ENCODE data around the gene GMCL1. TPM values are rescaled to one million over a fixed set of nuclear protein-coding genes. Genes with fewer than 3 reads are reported as not detected.

The GMCL1 gene
- total and polyA plus RNA-seq, 2 experiments from 2014 or later = 13.2 to 46.5 TPM

DNA sequence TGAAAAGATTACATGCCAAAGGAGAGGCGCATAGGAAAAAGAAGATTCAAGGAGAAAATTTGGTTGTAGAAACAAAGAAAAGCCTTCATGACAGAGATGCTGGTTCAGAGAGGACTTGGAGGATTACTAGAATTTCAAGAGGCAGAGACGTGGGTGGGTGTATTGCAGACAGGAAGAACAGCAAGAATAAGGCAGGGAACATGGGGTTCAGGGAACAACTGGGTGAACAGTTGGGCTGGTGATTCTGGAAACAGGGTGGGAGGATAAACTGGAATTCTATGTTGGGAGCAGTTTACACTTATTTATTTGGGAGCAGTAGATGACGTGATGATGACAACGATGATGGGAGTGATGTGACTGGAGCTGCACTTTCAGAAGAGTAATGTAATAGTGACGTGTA, 18.4 kb upstream of the GMCL1 start:
- no peaks in the 10 kb centered on the region for H3K36me3 ChIP-seq
- no peak overlapping the region for H3K27ac ChIP-seq
- no peaks in the 10 kb centered on the region for H3K4me1 ChIP-seq (ENCODE audit: low read depth)
- no peak for DNase-seq (ENCODE audit: low read depth in 1 of 2, low spot score in 1 of 2)
- H3K9me3 ChIP-seq (ENCODE audit: low read depth) = no peaks in the 10 kb centered on the region
- no peak overlapping the region for H3K4me3 ChIP-seq
- TF ChIP-seq, protein P1, sequence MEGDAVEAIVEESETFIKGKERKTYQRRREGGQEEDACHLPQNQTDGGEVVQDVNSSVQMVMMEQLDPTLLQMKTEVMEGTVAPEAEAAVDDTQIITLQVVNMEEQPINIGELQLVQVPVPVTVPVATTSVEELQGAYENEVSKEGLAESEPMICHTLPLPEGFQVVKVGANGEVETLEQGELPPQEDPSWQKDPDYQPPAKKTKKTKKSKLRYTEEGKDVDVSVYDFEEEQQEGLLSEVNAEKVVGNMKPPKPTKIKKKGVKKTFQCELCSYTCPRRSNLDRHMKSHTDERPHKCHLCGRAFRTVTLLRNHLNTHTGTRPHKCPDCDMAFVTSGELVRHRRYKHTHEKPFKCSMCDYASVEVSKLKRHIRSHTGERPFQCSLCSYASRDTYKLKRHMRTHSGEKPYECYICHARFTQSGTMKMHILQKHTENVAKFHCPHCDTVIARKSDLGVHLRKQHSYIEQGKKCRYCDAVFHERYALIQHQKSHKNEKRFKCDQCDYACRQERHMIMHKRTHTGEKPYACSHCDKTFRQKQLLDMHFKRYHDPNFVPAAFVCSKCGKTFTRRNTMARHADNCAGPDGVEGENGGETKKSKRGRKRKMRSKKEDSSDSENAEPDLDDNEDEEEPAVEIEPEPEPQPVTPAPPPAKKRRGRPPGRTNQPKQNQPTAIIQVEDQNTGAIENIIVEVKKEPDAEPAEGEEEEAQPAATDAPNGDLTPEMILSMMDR (IDR thresholded peaks at IDR 0.05; ENCODE audit: low read depth, low read length) = no peak
- H3K27me3 ChIP-seq = no peaks in the 10 kb centered on the region

DNA sequence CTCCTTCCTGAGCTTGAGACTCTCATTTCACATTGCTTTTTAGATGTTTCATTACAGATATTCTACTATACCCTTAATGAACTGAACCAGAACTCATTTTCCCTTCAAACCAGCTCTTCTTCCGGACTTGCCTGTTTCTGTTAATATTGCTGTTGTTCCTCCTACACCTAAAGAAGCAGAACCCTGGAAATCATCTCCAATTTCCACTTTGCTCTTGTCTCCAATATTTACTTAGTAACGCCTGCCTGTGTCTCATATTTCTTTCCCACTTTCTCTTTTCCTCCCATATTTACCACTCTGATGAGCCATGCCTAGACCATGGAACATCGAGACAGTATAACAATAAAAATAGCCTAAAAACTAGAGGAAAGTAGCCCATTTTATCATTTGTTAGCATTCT, 17.9 kb upstream of the GMCL1 start:
- H3K4me1 ChIP-seq (ENCODE audit: low read depth) = no peaks in the 10 kb centered on the region
- H3K27me3 ChIP-seq = no peaks in the 10 kb centered on the region
- no peaks in the 10 kb centered on the region for H3K9me3 ChIP-seq (ENCODE audit: low read depth)
- no peak for DNase-seq (ENCODE audit: low read depth in 1 of 2, low spot score in 1 of 2)
- H3K36me3 ChIP-seq = no peaks in the 10 kb centered on the region
- no peak overlapping the region for H3K4me3 ChIP-seq
- TF ChIP-seq, protein P1 (IDR thresholded peaks at IDR 0.05; ENCODE audit: low read depth, low read length) = no peak
- H3K27ac ChIP-seq = no peak overlapping the region

DNA sequence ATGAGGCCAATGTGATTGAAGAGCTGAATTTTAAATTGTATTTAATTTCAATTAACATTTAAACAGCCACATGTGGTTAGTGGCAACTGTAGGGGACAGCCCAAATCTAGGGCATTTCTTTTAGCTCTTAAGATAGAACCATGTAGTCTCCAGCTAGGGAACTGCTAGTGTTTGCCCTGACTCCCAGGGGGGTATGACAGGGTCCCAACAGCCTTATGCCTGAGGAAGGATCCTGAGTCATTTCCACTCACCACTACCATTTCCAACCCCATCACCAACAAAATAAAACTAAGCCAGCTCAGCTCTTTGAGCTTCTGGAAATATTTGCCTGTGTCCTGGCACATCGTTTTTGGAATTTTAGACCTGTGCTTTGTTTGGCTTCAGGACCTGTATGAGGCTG, 13.7 kb upstream of the GMCL1 start:
- no peak overlapping the region for H3K4me3 ChIP-seq
- H3K36me3 ChIP-seq = no peaks in the 10 kb centered on the region
- TF ChIP-seq, protein P1 (IDR thresholded peaks at IDR 0.05; ENCODE audit: low read depth, low read length) = no peak
- H3K27ac ChIP-seq = no peak overlapping the region
- no peaks in the 10 kb centered on the region for H3K9me3 ChIP-seq (ENCODE audit: low read depth)
- DNase-seq (ENCODE audit: low read depth in 1 of 2, low spot score in 1 of 2) = no peak
- no peaks in the 10 kb centered on the region for H3K27me3 ChIP-seq
- H3K4me1 ChIP-seq (ENCODE audit: low read depth) = peaks cover 14% of the 10 kb centered on the region

DNA sequence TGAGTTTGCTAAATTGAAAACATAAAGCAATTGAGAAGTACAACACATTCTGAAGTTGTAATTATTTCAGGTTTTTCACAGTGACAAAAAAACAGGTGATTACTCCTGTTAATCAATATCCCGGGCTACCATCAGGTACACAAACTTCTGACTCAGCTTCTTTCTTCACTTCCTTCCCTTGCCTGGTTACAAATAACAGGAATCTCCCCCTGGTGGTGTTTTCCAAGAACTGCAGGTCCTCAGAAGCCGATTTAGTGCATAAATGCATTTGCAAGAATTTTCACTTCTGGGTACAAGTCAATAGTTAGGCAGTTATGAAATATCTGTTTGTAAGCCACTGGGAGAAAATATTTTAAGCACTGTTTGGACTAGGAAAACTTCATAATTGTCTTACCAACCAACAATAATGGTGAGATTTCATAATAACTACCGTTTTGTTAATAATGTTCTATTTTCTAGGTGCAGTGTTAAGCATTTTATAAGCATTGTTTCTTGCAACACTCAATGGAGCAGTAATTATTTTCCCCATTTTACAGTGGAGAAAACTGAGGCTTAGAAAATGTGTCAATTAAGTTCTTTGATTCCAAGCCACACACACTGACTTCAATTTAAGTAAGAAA, 12.4 kb upstream of the GMCL1 start:
- no peaks in the 10 kb centered on the region for H3K27me3 ChIP-seq
- peak; percentile 85 to 91 for DNase-seq (ENCODE audit: low read depth in 1 of 2, low spot score in 1 of 2)
- no peak overlapping the region for H3K4me3 ChIP-seq
- H3K27ac ChIP-seq = no peak overlapping the region
- TF ChIP-seq, protein P1 (IDR thresholded peaks at IDR 0.05; ENCODE audit: low read depth, low read length) = peak; percentile 88
- no peaks in the 10 kb centered on the region for H3K36me3 ChIP-seq
- H3K9me3 ChIP-seq (ENCODE audit: low read depth) = no peaks in the 10 kb centered on the region
- peaks cover 14% of the 10 kb centered on the region for H3K4me1 ChIP-seq (ENCODE audit: low read depth)

DNA sequence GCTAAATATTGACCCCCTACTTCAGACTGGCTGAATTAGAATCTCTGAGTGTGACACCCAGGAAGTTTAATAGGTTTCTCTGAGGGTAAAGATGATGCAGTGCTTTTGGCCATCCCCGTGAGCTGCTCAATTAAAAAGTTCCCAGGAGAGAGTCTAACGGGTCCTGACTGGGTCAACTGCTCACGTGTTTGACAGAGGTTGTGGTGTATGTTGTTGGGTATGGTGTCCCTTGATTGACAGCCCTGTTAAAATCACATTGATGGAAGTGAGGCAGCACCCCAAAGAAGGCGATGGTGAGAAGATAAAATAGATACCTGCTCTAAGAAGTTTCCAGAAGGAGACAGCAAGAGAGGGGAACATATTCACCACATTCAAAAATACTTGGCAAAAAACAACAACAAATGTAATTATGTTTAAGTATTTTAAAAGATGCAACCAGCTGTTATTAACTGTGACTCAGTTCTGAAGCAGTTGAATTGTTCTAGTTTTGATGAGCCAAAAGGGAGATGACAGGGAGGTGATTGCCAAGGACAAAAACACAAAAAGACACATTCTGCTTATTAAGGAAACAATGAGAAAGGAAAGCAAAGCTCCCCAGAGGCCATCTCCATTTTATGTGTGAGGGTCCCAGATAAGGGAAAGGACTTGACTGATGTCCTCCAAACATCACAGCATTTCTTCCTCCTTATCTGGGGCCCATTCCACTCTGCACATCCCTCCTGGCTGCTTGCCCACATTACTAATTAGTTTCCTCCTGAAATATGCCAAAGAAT, 11.5 kb upstream of the GMCL1 start:
- no peak overlapping the region for H3K27ac ChIP-seq
- no peaks in the 10 kb centered on the region for H3K27me3 ChIP-seq
- H3K36me3 ChIP-seq = no peaks in the 10 kb centered on the region
- TF ChIP-seq, protein P1 (IDR thresholded peaks at IDR 0.05; ENCODE audit: low read depth, low read length) = no peak
- H3K4me3 ChIP-seq = no peak overlapping the region
- peaks cover 14% of the 10 kb centered on the region for H3K4me1 ChIP-seq (ENCODE audit: low read depth)
- peak; percentile 34 to 52 for DNase-seq (ENCODE audit: low read depth in 1 of 2, low spot score in 1 of 2)
- H3K9me3 ChIP-seq (ENCODE audit: low read depth) = no peaks in the 10 kb centered on the region
